Cortex of kidney (tissue), 1 donor: ENCODE data around the gene DNAJC13.

Source experiments
- DNase-seq: peaks from one replicate; lab custom pipeline; 2025; lab: John Stamatoyannopoulos, UW

DNAJC13 gene

GRCh38 chr3:132405188-132405587 lies 12.1 kb upstream of the DNAJC13 start:
- DNase-seq: no peak

DNA sequence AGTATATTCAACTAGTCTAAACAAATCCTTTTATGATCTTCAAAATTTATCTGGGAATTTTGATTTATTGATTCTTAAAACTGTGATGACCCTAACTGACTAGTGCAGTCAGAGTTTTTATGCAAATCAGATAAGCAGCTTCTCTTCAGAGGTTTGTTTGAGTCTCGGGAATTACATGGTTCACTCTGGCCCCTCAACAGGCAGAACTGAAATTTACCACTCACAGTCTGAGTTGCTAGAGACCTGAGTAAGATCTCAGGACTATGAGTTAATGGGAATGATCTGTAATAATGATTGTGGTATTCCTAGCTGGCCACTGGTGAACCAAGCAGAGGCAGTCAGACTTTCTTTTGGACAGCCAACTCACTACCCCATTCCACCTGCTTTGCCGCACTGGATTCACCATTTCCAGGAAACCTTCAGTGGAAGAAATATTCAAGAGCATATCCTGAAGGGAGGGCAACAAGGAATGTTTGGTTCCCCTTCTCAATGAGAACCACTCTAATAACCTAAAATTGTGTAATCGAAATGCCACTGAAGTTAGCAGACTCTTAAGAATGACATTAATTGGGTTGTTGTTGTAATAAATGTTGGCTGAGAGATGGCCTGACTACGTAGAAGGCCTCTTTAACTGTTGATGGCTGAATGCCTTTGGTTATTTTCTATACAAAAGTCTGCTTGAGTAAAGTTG lies 11.5 kb upstream of the DNAJC13 start:
- no peak for DNase-seq

GRCh38 chr3:132406587-132406986 lies 10.7 kb upstream of the DNAJC13 start:
- no peak for DNase-seq

GRCh38 chr3:132407025-132407424 lies 10.3 kb upstream of the DNAJC13 start:
- no peak for DNase-seq

GRCh38 chr3:132414841-132415240 lies 2.5 kb upstream of the DNAJC13 start:
- no peak for DNase-seq

GRCh38 chr3:132416161-132416560 lies 1.1 kb upstream of the DNAJC13 start:
- no peak for DNase-seq

- DNase-seq: no peak
Observed at GRCh38 chr3:132417695-132418411, 551 bp downstream of the DNAJC13 start.

- DNase-seq: no peak
Observed at GRCh38 chr3:132418916-132419315, 1.6 kb downstream of the DNAJC13 start.

DNA sequence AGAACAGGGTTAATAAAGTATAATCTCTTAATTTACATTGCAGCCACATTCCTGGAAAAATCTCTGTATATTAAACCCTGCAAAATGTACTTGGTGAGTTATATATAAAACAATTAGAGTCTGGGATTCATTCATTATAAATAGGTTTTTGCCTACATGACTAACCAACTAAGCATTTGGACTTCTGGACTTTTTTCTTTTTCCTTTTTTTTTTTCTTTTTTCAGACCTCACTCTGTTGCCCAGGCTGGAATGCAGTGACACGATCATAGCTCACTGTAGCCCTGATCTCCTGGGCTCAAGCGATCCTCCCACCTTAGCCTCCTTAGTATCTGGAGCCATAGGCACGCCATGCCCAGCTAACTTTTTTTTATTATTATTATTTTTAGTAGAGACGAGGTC lies 4.5 kb downstream of the DNAJC13 start:
- no peak for DNase-seq

GRCh38 chr3:132422531-132422930 lies 5.2 kb downstream of the DNAJC13 start:
- no peak for DNase-seq

DNA sequence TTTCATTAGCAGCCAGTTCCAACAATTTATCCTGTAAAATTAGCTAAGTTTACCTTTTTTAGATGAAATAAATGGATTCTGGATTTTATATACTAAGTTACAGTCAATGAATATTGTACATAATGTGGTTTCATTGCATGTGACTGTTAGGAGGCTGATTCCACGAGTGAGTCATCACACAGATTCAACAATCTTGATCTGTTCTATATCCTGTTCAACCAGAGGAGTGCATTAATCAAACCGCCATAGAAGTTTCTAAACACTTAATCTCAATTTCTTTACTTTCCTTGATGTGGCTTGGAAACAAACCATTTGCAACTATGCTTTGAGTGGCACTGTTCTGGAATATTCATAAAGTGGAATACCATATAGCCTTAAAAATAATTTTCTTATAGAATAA lies 15.3 kb downstream of the DNAJC13 start:
- no peak for DNase-seq

- no peak for DNase-seq
Observed at GRCh38 chr3:132433121-132433520, 15.8 kb downstream of the DNAJC13 start.

GRCh38 chr3:132435224-132435910 lies 18.1 kb downstream of the DNAJC13 start:
- DNase-seq: no peak

GRCh38 chr3:132435911-132436425 lies 18.7 kb downstream of the DNAJC13 start:
- no peak for DNase-seq

DNA sequence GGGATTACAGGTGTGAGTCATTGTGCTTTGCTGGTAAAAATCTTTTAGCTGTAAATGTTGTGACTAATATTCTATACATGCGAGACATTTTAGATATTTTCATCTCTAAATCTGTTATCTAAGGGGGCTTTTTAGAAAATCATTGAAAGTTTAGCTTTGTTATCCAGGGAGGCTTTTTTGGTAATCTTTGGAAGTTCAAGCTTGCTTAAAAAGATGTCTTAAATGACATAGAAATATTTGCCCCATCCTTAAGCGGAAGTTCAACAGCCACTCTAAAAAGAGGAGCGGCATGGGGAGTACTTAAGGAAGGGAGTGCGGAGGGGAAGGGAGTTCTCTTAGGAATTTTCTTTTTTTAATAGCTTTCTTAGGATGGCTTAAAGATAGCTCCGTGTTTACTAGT lies 26.1 kb downstream of the DNAJC13 start:
- no peak for DNase-seq

DNA sequence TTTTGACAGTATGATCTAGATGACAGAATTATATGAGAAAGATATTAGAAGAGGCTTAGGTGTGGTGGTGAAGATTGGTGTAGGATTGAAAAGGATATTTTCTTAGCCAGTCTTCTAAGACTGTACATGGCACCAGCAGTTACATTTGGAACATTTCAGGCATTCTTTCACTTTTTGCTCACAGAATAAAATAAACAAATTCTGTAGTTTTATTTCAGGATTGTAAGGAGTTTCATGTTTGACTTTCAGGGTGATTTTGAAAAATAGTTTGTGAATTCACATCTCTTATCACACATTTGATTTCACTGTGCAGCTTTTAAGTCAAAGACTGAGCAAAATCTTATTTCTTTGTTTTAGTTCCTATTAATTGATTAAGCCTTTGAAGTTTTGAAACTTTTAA lies 27.1 kb downstream of the DNAJC13 start:
- no peak for DNase-seq

GRCh38 chr3:132445817-132446216 lies 28.5 kb downstream of the DNAJC13 start:
- DNase-seq: no peak

GRCh38 chr3:132448216-132448961 lies 31.1 kb downstream of the DNAJC13 start:
- DNase-seq: no peak

GRCh38 chr3:132456136-132456535 lies 38.8 kb downstream of the DNAJC13 start:
- DNase-seq: no peak

DNA sequence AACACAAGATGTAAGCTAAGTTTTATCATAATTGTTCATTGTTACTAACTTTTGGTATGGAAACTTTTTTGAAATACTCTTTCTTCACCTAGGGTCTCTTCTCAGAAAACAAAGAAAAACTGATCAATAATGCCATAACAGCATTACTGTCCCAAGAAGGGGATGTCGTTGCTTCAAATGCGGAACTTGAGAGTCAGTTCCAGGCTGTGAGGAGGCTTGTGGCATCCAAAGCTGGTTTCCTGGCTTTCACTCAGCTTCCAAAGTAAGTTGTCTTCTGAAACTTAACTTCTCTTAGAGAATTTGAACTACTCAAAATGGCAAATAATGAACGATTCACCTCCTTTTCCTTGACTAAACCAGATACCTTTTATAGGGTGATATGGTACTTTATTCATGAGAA lies 39.3 kb downstream of the DNAJC13 start:
- DNase-seq: no peak

DNA sequence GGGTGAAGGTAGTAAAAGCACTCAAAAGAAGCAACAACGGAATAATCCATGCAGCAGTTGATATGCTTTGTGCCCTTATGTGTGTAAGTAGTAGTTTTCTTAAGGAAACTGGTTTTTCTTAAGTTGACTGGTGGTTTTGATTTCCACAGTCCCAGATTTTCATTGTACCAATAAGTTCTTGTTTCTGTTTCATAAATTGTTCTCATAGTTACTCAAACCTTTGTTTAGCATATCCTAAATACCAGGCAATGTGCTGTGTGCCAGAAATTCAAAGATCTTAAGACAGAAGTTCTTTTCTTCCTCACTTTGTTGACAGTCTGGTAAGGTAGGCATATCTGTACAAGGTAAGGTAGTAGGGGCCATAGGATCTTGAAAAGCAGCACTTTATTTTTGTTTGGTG lies 40.0 kb downstream of the DNAJC13 start:
- DNase-seq: no peak

DNA sequence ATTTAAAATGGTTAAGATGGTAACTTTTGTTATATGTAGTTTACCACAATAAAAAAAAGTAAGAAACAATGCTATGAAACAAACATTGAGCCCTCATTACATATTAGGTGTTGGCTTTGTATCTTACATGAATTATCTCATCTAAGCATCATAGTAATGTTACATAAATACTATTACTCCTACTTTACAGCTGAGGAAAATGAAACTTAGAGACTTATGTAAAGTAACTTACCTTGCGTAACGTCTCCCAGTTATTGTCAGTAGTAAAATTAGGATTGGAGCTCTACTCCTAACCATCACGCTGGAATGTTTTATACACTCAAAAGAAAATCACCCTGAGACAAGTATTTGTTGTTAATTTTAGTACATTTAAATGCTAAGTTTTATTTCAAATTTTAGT lies 42.2 kb downstream of the DNAJC13 start:
- DNase-seq: no peak
